HepG2 (cell line): ENCODE measurements around the gene STC2. TPM values are rescaled to one million over a fixed set of nuclear protein-coding genes. Genes with fewer than 3 reads are reported as not detected.
A peak's percentile ranks its signal among the peaks of the same experiment; 100 is the strongest.

Experiments
- HNRNPH1 ChIP-seq: fragments of 200-400 bp; formaldehyde crosslinking; optimal IDR thresholded peaks from 2 replicates; pipeline ENCODE3; 2017; ENCODE audit warnings: mild to moderate bottlenecking, low read depth, low read length
- HNRNPLL ChIP-seq: fragments of 200-400 bp; formaldehyde crosslinking; IDR thresholded peaks from 2 replicates; pipeline ENCODE4 v1.6.1; 2017; ENCODE audit warnings: mild to moderate bottlenecking, low read depth, low read length; ENCODE audit not compliant: poor library complexity, severe bottlenecking
- KDM3A ChIP-seq: IDR thresholded peaks from 2 replicates; pipeline ENCODE4 v1.6.1; 2018; ENCODE audit warnings: low read depth, missing compliant biosample characterization
- KDM4B ChIP-seq: sonication (generic); formaldehyde crosslinking; IDR thresholded peaks from 2 replicates; pipeline ENCODE4 v1.4.0; 2020; ENCODE audit warnings: missing genetic modification reagents
- MATR3 ChIP-seq: sonication (generic); formaldehyde crosslinking; IDR thresholded peaks from 2 replicates; pipeline ENCODE4 v1.4.0; 2020; ENCODE audit warnings: missing genetic modification reagents
- MEIS2 ChIP-seq: sonication (generic); formaldehyde crosslinking; IDR thresholded peaks from 2 replicates; pipeline ENCODE4 v1.9.0; 2021; ENCODE audit warnings: mild to moderate bottlenecking, missing genetic modification reagents
- REPIN1 ChIP-seq: sonication (generic); formaldehyde crosslinking; IDR thresholded peaks from 2 replicates; pipeline ENCODE4 v1.8.0; 2022; ENCODE audit warnings: missing genetic modification reagents, low read depth, mild to moderate bottlenecking, borderline replicate concordance
- YY1 ChIP-seq: IDR thresholded peaks from 2 replicates; pipeline ENCODE4 v1.6.1; 2011; ENCODE audit warnings: low read length, low read depth, moderate library complexity, mild to moderate bottlenecking; ENCODE audit not compliant: insufficient read depth, insufficient replicate concordance
- ZBTB20 ChIP-seq: sonication (generic); formaldehyde crosslinking; IDR thresholded peaks from 2 replicates; pipeline ENCODE4 v1.8.1; 2023; ENCODE audit warnings: missing genetic modification reagents, low read depth, mild to moderate bottlenecking, borderline replicate concordance
- ZNF441 ChIP-seq: sonication (generic); formaldehyde crosslinking; IDR thresholded peaks from 2 replicates; pipeline ENCODE4 v1.7.0; 2021; ENCODE audit warnings: missing genetic modification reagents, borderline replicate concordance
- ZNF724P ChIP-seq: sonication (generic); formaldehyde crosslinking; IDR thresholded peaks from 2 replicates; pipeline ENCODE4 v1.8.0; 2022; ENCODE audit warnings: missing genetic modification reagents, borderline replicate concordance
- ZNF780A ChIP-seq: sonication (generic); formaldehyde crosslinking; IDR thresholded peaks from 2 replicates; pipeline ENCODE4 v1.8.0; 2022; ENCODE audit warnings: mild to moderate bottlenecking, missing genetic modification reagents, moderate library complexity
- ZNF883 ChIP-seq: sonication (generic); formaldehyde crosslinking; IDR thresholded peaks from 2 replicates; pipeline ENCODE4 v1.5.1; 2020; ENCODE audit warnings: mild to moderate bottlenecking, missing genetic modification reagents; ENCODE audit errors: not compliant biosample characterization
- polyA plus RNA-seq, 8 experiments: library from polyadenylated mRNA; depleted of rRNA in 3 of 8; stranded (reverse) in 7 of 8; unstranded in 1 of 8; fragments of >200 nt; fragmentation: Illumina TruSeq in 4 of 8; extraction: Trizol in 4 of 8; gene quantifications; 2 replicates each; pipeline versions ENCODE4 v1.2.1 to v1.2.3, GENCODE V29; 2011 to 2016; ENCODE audit warnings: low read depth in 4 of 8, missing spikeins in 1 of 8, mixed read lengths in 1 of 8; ENCODE audit not compliant: insufficient read depth in 1 of 8
- total RNA-seq, 5 experiments: library from RNA; depleted of rRNA; stranded (reverse); fragments of >200 nt; fragmentation: Illumina TruSeq; extraction: Trizol; gene quantifications; 2 replicates each; pipeline ENCODE4 v1.2.3, GENCODE V29; 2016; ENCODE audit warnings: low read depth in 1 of 5
- TF ChIP-seq, protein P1 (sequence below): sonication (generic); formaldehyde crosslinking; IDR thresholded peaks from 2 replicates; pipeline ENCODE4 v1.5.0; 2020; ENCODE audit warnings: missing genetic modification reagents
- TF ChIP-seq, protein P2 (sequence below): IDR thresholded peaks from 2 replicates; pipeline ENCODE4 v1.6.1; 2016; ENCODE audit warnings: mild to moderate bottlenecking
- TF ChIP-seq, protein P3 (sequence below): sonication (generic); formaldehyde crosslinking; IDR thresholded peaks from 2 replicates; pipeline ENCODE4 v1.4.0; 2020; ENCODE audit warnings: mild to moderate bottlenecking, missing genetic modification reagents
- TF ChIP-seq, protein P4 (sequence below): sonication (generic); formaldehyde crosslinking; IDR thresholded peaks from 2 replicates; pipeline ENCODE4 v1.5.0; 2020; ENCODE audit warnings: mild to moderate bottlenecking, missing genetic modification reagents
- TF ChIP-seq, protein P5 (sequence below): sonication (generic); formaldehyde crosslinking; IDR thresholded peaks from 2 replicates; pipeline ENCODE4 v1.8.1; 2023; ENCODE audit warnings: mild to moderate bottlenecking, missing genetic modification reagents, borderline replicate concordance

Gene STC2
- total and polyA plus RNA-seq, 2 of the 13 experiments (the other 11 are each of a cell fraction or from before 2014, with no cell fraction given) = 27.1 to 69.2 TPM

DNA sequence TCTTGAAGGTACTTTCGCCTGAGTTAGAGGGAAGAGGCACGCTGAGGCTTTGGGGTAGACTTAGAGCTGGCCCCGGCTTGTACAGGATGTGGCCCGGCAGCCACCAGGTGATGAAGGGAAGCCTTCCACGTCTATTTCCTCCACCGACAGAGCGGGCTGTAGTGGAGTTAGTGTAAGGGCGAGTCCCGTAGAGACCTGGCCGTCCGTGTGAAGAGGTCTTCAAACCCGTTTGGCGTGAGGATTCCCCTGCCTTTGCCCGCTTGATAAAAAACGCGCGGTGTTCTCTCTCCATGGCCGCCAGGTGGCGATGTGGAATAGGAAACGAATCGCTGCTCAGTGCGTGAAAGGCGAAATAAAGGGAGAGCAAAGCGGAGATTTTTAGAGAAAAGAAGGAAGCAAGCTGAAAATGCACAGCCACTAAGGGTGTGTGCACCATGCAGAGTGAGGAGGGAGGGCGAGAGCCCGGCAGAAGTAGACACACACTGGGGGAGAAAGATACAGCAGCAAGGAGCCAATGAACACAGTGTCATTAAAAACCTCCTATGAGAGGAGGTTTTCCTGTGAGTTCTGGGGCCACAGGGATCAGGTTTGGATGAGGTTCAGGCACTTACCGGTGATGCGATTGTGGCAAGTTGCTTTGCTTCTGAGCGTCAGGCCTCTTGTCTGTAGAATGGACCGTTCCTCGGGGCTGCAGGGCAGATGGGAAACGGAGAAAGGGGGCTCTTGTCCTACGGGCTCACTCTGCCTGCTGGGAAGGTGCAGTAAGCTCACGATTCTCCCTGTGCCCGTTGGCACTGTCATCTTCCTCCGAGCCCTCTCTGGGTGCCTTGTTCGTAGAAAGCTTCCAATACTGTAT lies 34.2 kb downstream of the STC2 start (continued):
- TF ChIP-seq ZNF780A (CRISPR knock-in tag) (no peak), MATR3 (CRISPR knock-in tag) (no peak), HNRNPH1 (no peak), KDM3A (CRISPR knock-in tag) (peak; percentile 48; the same call in 1 of the 2 replicates), YY1 (no peak), ZBTB20 (no peak), REPIN1 (CRISPR knock-in tag) (peak; percentile 44; the same call in 1 of the 2 replicates), HNRNPLL (no peak), MEIS2 (CRISPR knock-in tag) (no peak), ZNF724P (no peak), KDM4B (0 out of 2 replicates have a peak, but pooled peaks have one; percentile 46), ZNF441 (CRISPR knock-in tag) (no peak), ZNF883 (CRISPR knock-in tag) (peak; percentile 49)
- TF ChIP-seq, protein P1, sequence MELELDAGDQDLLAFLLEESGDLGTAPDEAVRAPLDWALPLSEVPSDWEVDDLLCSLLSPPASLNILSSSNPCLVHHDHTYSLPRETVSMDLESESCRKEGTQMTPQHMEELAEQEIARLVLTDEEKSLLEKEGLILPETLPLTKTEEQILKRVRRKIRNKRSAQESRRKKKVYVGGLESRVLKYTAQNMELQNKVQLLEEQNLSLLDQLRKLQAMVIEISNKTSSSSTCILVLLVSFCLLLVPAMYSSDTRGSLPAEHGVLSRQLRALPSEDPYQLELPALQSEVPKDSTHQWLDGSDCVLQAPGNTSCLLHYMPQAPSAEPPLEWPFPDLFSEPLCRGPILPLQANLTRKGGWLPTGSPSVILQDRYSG (CRISPR knock-in tag) = no peak
- TF ChIP-seq, protein P2, sequence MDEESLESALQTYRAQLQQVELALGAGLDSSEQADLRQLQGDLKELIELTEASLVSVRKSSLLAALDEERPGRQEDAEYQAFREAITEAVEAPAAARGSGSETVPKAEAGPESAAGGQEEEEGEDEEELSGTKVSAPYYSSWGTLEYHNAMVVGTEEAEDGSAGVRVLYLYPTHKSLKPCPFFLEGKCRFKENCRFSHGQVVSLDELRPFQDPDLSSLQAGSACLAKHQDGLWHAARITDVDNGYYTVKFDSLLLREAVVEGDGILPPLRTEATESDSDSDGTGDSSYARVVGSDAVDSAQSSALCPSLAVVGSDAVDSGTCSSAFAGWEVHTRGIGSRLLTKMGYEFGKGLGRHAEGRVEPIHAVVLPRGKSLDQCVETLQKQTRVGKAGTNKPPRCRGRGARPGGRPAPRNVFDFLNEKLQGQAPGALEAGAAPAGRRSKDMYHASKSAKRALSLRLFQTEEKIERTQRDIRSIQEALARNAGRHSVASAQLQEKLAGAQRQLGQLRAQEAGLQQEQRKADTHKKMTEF (CRISPR knock-in tag) = peak; percentile 33; the same call in 1 of the 2 replicates
- TF ChIP-seq, protein P3, sequence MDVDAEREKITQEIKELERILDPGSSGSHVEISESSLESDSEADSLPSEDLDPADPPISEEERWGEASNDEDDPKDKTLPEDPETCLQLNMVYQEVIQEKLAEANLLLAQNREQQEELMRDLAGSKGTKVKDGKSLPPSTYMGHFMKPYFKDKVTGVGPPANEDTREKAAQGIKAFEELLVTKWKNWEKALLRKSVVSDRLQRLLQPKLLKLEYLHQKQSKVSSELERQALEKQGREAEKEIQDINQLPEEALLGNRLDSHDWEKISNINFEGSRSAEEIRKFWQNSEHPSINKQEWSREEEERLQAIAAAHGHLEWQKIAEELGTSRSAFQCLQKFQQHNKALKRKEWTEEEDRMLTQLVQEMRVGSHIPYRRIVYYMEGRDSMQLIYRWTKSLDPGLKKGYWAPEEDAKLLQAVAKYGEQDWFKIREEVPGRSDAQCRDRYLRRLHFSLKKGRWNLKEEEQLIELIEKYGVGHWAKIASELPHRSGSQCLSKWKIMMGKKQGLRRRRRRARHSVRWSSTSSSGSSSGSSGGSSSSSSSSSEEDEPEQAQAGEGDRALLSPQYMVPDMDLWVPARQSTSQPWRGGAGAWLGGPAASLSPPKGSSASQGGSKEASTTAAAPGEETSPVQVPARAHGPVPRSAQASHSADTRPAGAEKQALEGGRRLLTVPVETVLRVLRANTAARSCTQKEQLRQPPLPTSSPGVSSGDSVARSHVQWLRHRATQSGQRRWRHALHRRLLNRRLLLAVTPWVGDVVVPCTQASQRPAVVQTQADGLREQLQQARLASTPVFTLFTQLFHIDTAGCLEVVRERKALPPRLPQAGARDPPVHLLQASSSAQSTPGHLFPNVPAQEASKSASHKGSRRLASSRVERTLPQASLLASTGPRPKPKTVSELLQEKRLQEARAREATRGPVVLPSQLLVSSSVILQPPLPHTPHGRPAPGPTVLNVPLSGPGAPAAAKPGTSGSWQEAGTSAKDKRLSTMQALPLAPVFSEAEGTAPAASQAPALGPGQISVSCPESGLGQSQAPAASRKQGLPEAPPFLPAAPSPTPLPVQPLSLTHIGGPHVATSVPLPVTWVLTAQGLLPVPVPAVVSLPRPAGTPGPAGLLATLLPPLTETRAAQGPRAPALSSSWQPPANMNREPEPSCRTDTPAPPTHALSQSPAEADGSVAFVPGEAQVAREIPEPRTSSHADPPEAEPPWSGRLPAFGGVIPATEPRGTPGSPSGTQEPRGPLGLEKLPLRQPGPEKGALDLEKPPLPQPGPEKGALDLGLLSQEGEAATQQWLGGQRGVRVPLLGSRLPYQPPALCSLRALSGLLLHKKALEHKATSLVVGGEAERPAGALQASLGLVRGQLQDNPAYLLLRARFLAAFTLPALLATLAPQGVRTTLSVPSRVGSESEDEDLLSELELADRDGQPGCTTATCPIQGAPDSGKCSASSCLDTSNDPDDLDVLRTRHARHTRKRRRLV = no peak
- TF ChIP-seq, protein P4, sequence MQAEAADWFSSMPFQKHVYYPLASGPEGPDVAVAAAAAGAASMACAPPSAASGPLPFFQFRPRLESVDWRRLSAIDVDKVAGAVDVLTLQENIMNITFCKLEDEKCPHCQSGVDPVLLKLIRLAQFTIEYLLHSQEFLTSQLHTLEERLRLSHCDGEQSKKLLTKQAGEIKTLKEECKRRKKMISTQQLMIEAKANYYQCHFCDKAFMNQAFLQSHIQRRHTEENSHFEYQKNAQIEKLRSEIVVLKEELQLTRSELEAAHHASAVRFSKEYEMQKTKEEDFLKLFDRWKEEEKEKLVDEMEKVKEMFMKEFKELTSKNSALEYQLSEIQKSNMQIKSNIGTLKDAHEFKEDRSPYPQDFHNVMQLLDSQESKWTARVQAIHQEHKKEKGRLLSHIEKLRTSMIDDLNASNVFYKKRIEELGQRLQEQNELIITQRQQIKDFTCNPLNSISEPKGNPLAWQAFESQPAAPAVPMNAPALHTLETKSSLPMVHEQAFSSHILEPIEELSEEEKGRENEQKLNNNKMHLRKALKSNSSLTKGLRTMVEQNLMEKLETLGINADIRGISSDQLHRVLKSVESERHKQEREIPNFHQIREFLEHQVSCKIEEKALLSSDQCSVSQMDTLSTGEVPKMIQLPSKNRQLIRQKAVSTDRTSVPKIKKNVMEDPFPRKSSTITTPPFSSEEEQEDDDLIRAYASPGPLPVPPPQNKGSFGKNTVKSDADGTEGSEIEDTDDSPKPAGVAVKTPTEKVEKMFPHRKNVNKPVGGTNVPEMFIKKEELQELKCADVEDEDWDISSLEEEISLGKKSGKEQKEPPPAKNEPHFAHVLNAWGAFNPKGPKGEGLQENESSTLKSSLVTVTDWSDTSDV (CRISPR knock-in tag) = no peak
- TF ChIP-seq, protein P5, sequence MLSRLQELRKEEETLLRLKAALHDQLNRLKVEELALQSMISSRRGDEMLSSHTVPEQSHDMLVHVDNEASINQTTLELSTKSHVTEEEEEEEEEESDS (CRISPR knock-in tag) = no peak
